OCI-LY3 (cell line): Measurements from ENCODE around the gene KIF5C.

ENCODE experiments used
- CTCF ChIP-seq: fragments of 200-600, 300-600 bp; sonication (generic); IDR thresholded peaks from 2 replicates; pipeline ENCODE4 v1.5.1; 2014; ENCODE audit warnings: antibody characterized with exemption, low read length, low read depth
- EZH2phosphoT487 ChIP-seq: fragments of 200-600 bp; shearing (Covaris generic); IDR thresholded peaks from 2 replicates; pipeline ENCODE4 v1.6.1; 2018; ENCODE audit warnings: antibody characterized with exemption, mixed run types, low read depth

- no peak for TF ChIP-seq CTCF
- TF ChIP-seq EZH2phosphoT487: no peak
Measured at GRCh38 chr2:149031396-149031795, 156.4 kb downstream of the KIF5C start.
